HL-60 (cell line): ENCODE measurements around the gene NCF4.

Source experiments
- CTCF ChIP-seq: IDR thresholded peaks from one replicate; pipeline ENCODE4 v1.5.1; 2011; ENCODE audit warnings: low read length, control low read depth, inconsistent platforms; ENCODE audit not compliant: insufficient read depth
- GABPA ChIP-seq: IDR thresholded peaks from 2 replicates; pipeline ENCODE4 v1.6.1; 2012; ENCODE audit warnings: low read depth
- POLR2AphosphoS5 ChIP-seq: IDR thresholded peaks from 2 replicates; pipeline ENCODE4 v1.6.1; 2012; ENCODE audit warnings: low read depth
- SPI1 ChIP-seq: IDR thresholded peaks from 2 replicates; pipeline ENCODE4 v1.6.1; 2012; ENCODE audit warnings: low read depth, mild to moderate bottlenecking, borderline replicate concordance
- TF ChIP-seq, protein P1 (sequence below): IDR thresholded peaks from 2 replicates; pipeline ENCODE4 v1.6.1; 2012; ENCODE audit warnings: low read depth; ENCODE audit not compliant: insufficient replicate concordance

GRCh38 chr22:36887162-36887561 is 26.4 kb downstream of the NCF4 start:
- TF ChIP-seq CTCF, result no peak
- TF ChIP-seq POLR2AphosphoS5, result no peak
- no peak for TF ChIP-seq GABPA
- TF ChIP-seq, protein P1, sequence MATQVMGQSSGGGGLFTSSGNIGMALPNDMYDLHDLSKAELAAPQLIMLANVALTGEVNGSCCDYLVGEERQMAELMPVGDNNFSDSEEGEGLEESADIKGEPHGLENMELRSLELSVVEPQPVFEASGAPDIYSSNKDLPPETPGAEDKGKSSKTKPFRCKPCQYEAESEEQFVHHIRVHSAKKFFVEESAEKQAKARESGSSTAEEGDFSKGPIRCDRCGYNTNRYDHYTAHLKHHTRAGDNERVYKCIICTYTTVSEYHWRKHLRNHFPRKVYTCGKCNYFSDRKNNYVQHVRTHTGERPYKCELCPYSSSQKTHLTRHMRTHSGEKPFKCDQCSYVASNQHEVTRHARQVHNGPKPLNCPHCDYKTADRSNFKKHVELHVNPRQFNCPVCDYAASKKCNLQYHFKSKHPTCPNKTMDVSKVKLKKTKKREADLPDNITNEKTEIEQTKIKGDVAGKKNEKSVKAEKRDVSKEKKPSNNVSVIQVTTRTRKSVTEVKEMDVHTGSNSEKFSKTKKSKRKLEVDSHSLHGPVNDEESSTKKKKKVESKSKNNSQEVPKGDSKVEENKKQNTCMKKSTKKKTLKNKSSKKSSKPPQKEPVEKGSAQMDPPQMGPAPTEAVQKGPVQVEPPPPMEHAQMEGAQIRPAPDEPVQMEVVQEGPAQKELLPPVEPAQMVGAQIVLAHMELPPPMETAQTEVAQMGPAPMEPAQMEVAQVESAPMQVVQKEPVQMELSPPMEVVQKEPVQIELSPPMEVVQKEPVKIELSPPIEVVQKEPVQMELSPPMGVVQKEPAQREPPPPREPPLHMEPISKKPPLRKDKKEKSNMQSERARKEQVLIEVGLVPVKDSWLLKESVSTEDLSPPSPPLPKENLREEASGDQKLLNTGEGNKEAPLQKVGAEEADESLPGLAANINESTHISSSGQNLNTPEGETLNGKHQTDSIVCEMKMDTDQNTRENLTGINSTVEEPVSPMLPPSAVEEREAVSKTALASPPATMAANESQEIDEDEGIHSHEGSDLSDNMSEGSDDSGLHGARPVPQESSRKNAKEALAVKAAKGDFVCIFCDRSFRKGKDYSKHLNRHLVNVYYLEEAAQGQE, result no peak
- no peak for TF ChIP-seq SPI1
